ENCODE results near the gene CNN2. TPM values are rescaled to one million over a fixed set of nuclear protein-coding genes. Genes with fewer than 3 reads are reported as not detected.

Gene CNN2
- total RNA-seq, 1 donor from 2014 or later = 108 TPM

DNA sequence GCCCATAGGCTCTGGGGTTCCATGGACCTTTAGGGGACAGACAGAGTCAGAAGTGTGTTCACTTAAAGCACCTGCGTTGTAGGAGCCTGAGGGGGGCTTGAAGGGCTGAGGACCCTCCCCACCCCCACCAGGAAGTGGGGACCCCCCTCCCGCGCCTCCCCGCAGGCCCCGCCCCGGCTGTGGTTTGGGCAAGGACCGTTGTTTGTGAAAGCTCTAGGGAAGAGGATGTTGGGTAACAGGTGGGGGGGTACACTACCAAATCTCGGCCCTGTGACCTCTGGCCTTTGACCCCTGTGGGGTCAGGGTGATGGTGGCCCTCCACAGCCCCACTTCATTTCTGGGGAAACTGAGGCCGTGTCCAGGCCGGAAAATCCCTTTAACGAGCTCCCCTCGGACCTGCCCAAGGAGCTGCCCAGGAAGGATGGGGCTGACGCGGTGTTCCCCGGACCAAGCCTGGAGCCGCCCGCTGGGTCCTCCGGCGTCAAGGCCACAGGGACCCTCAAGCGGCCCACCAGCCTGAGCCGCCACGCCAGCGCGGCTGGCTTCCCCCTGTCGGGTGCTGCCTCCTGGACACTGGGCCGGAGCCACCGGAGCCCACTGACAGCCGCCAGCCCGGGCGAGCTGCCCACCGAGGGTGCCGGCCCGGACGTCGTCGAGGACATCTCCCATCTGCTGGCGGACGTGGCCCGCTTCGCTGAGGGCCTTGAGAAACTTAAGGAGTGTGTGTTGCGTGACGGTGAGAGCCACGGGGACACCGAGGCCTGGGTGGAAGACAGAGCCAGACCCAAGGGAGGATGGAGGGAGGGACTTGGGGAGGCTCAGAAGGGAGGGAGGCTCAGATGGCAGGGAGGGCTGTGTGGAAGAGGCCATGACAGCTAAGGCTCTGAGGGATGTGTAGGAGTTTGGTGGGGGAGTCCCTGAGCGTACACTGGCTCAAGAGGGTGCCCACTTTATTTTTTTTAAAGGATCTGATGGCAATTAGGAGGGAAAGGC is 41.9 kb downstream of the CNN2 start:
- DNase-seq = no peak

- peak; percentile 51 for DNase-seq
Observed at GRCh38 chr19:1069009-1069779, 42.8 kb downstream of the CNN2 start.

- no peak for DNase-seq
Observed at GRCh38 chr19:1070576-1070930, 44.1 kb downstream of the CNN2 start.

- no peak for DNase-seq
Observed at GRCh38 chr19:1070931-1071791, 44.8 kb downstream of the CNN2 start.

- no peak for DNase-seq
Observed at GRCh38 chr19:1072371-1073015, 46.1 kb downstream of the CNN2 start.

DNA sequence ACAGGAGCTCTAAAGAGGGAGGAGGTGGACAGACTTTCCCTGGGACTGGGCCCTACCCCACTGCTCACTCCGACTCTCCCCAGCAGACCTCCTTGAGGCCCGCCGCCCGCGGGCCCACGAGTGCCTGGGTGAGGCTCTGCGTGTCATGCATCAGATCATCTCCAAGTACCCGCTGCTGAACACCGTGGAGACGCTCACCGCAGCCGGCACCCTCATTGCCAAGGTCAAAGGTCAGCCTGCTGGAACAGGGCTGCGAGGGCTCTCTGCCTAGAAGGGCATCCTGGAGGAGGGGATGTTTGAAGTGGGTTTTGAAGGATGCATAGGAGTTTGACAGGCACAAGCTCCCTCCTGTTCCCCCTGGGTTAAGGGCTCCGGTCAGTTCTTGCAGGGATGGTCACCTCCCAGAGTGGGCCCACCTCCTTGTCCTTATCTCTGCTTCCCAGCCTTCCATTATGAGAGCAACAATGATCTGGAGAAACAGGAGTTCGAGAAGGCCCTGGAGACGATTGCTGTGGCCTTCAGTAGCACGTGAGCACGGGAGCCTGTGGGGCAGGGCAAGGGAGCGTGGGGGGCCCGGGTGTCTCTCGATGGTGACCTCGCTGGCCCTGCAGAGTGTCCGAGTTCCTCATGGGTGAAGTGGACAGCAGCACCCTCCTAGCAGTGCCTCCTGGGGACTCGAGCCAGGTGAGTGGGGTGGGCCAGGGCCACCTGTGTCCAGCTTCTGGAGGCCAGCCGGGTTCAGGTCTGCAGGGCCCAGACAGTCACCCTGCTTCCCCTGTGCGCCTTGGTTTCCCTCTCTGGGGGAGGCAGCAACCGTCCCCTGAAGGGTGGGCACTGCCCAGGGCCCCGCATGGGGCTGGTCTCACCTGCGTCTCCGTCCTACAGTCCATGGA is 46.9 kb downstream of the CNN2 start:
- DNase-seq = no peak

DNA sequence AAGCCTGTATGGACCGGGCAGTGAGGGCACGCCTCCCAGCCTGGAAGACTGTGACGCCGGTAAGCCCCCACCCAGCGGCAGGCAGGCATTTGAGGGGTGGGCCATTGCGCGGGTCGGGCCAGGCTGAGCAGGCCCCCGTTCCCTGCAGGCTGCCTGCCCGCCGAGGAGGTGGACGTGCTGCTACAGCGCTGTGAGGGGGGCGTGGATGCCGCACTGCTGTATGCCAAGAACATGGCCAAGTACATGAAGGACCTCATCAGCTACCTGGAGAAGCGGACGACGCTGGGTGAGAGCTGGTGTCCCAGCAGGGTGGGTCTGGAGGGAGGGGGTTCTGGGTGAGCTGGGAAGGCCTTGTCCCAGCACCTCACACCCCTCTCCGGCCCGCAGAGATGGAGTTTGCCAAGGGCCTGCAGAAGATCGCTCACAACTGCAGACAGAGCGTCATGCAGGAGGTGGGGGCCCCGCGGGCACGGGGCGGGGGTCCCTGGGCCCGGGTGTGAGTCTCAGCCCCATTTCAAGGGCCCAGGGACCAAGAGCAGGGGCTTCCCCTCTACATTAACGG is 47.6 kb downstream of the CNN2 start:
- DNase-seq = no peak

DNA sequence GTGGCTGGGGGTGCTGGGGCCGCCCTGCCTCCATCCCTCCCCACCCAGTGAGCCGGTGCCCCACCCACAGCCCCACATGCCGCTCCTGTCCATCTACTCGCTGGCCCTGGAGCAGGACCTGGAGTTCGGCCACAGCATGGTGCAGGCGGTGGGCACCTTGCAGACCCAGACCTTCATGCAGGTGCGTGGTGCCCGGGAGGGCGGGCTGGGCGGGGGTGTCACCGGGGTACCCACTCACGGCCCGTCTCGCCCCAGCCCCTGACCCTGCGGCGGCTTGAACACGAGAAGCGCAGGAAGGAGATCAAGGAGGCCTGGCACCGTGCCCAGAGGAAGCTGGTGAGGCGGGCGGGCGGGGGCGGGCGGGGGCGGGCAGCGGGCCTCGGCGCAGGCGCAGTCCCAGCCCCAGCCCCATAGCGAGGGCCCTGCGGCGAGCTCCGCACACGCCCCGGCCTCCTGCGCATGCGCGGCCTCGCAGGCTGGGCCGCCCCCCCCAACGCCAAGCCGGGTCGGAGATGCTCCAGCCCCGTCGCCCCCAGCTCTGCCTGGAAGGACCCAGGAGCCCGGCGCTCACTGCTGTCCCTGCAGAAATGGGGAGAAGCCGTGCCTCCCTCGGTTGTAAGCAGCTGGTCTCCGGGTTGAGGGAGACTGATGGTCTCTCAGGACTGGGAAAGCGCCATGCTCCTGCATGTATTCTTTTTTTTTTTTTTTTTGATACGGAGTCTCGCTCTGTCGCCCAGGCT is 48.3 kb downstream of the CNN2 start:
- peak; percentile 86 for DNase-seq

GRCh38 chr19:1076046-1076386 is 49.6 kb downstream of the CNN2 start:
- no peak for DNase-seq

GRCh38 chr19:1076951-1077350 is 50.5 kb downstream of the CNN2 start:
- peak; percentile 41 for DNase-seq

DNA sequence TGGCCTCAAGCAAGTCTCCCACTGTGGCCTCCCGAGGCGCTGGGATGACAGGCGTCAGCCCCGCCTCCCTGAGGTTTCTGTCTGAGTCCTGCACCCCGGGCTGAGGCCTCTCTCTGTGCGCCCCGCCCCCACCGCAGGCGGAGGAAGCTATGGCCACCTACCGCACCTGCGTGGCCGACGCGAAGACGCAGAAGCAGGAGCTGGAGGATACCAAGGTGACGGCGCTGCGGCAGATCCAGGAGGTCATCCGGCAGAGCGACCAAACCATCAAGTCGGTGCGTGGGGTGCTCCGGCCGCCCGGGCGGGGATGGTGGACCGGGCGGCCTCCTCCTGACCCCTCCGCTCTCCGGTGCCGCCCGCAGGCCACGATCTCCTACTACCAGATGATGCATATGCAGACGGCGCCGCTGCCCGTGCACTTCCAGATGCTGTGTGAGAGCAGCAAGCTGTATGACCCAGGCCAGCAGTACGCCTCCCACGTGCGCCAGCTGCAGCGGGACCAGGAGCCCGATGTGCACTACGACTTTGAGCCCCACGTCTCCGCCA is 53.2 kb downstream of the CNN2 start:
- DNase-seq = no peak

DNA sequence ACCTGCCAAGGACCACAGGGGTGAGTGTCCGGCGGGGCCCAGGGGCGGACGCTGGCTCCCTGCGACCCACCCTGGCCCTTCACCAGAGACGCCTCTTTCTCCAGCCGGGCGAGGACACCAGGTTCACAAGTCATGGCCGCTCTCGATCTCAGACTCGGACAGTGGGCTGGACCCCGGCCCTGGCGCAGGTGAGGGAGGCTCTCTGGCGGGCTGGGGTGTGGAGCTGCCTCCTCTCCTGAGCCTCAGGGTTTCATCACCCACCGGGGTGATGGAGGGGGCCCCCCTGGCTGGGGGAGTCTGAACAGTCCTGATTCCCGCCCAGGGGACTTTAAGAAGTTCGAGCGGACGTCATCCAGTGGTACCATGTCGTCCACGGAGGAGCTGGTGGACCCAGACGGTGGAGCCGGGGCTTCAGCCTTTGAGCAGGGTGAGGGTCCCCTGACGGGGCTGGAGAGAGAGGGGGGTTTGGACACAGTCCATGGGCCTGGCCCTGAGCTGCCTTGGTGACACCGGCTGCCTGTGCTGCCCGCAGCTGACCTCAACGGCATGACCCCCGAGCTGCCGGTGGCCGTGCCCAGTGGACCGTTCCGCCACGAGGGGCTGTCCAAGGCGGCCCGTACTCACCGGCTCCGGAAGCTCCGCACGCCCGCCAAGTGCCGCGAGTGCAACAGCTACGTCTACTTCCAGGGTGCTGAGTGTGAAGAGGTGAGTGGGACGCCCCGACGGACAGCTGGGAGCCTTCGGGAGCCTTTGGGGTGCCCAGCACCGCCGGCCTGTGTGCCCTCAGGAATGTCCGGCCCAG is 54.2 kb downstream of the CNN2 start:
- DNase-seq = no peak

DNA sequence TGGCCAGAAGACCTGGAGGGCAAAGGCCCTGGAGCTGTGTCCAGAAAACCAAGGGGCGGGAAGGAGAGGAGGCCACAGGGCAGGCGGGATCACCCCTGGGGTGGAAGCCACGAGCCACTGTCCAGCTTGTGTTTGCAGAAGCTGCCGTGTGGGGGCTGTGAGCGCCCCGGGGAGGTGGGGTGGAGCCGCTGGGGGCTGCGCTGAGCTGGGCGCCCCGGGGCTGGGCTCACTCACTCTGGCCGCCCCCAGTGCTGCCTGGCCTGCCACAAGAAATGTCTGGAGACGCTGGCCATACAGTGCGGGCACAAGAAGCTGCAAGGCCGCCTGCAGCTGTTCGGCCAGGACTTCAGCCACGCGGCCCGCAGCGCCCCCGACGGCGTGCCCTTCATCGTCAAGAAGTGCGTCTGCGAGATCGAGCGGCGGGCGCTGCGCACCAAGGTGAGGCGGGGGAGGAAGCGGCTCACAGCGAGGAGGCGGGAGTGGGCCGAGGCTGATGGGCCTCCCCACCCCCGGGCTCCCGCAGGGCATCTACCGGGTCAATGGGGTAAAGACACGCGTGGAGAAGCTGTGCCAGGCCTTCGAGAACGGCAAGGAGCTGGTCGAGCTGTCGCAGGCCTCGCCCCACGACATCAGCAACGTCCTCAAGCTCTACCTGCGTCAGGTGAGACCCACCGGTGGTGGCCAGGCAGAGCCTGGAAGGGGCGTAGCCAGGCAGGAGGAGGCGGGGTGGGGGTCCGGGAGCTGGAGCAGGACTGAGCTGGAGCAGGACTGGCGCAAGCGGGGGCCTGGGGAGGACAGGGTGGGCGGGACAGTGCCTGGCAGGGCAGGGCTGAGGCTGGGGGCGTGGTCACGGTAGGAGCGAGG is 55.1 kb downstream of the CNN2 start:
- no peak for DNase-seq

- DNase-seq = peak; percentile 62
Observed at GRCh38 chr19:1082165-1082927, 55.9 kb downstream of the CNN2 start.

GRCh38 chr19:1082928-1083816 is 56.8 kb downstream of the CNN2 start:
- DNase-seq = no peak
